Mammary epithelial cell (primary cell): Measurements from ENCODE around the gene TMEM72.

Source experiments
- EZH2 ChIP-seq: IDR thresholded peaks from 2 replicates; pipeline ENCODE4 v1.6.1; 2012; ENCODE audit warnings: low read length, inconsistent platforms, borderline replicate concordance
- TF ChIP-seq, protein P1 (sequence below), 2 donors: IDR thresholded peaks in 1 of 2; conservative IDR thresholded peaks in 1 of 2; 2 replicates each; pipeline ENCODE4 v1.5.1; 2011 to 2012; ENCODE audit warnings: inconsistent platforms in 2 of 2, low read length in 2 of 2, mild to moderate bottlenecking in 2 of 2, control low read depth in 1 of 2, low read depth in 1 of 2; ENCODE audit not compliant: insufficient read depth in 1 of 2; ENCODE audit errors: extremely low read depth in 1 of 2

DNA sequence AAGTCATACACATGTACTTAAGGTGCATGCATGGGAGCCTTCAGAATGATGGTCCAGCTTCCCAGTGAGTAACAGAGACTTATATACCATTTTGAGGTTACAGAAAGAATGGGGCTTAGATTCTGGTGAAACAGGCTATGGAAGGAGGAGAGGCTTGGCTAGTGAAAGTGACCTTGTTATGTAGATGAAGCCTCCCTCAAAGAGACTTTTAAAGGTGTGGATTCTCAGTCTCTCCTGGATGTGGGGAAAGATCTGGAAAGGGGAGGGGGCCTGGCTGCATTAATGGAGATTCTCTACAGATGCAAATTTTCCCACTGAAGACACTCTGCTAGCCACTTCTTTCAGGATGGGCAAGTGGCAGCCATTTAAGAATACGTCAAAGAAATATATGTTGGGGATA is 54.0 kb downstream of the TMEM72 start:
- TF ChIP-seq, protein P1, sequence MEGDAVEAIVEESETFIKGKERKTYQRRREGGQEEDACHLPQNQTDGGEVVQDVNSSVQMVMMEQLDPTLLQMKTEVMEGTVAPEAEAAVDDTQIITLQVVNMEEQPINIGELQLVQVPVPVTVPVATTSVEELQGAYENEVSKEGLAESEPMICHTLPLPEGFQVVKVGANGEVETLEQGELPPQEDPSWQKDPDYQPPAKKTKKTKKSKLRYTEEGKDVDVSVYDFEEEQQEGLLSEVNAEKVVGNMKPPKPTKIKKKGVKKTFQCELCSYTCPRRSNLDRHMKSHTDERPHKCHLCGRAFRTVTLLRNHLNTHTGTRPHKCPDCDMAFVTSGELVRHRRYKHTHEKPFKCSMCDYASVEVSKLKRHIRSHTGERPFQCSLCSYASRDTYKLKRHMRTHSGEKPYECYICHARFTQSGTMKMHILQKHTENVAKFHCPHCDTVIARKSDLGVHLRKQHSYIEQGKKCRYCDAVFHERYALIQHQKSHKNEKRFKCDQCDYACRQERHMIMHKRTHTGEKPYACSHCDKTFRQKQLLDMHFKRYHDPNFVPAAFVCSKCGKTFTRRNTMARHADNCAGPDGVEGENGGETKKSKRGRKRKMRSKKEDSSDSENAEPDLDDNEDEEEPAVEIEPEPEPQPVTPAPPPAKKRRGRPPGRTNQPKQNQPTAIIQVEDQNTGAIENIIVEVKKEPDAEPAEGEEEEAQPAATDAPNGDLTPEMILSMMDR (conservative IDR thresholded peaks at IDR 0.05 in 1 of 2, IDR thresholded peaks at IDR 0.05 in 1 of 2; ENCODE audit: extremely low read depth in 1 of 2, insufficient read depth in 1 of 2, low read depth in 1 of 2, low read length in 2 of 2): no peak
- no peak for TF ChIP-seq EZH2
